ENCODE data around the gene RPL39L. TPM values are rescaled to one million over a fixed set of nuclear protein-coding genes. Genes with fewer than 3 reads are reported as not detected.

Gene RPL39L
- total RNA-seq, 4 donors from 2014 or later: 5.4 to 8.9 (median 7.4) TPM

DNA sequence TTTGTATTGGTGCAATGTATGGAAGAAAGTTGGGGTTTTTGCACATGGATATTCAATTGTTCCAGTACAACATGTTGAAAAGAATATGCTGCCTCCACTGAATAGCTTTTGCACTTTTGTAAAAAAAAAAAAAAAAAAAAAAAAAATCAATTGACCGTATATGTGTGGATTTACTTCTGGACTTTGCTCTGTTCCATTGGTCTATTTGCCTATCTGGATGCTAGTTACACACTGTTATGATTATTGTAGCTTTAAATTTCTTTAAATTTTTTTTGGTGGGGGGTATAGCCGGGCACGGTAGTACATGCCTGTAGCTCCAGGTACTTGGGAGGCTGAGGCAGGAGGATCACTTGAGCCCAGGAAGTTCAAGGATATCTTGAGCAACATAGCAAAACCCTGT is 52.5 kb downstream of the RPL39L start:
- peaks cover 0 to 9% (median 0%) of the 10 kb centered on the region in 3 donors for H3K4me1 ChIP-seq
- no peak overlapping the region for H3K4me3 ChIP-seq
- WGBS, 2 donors (ENCODE audit: low coverage in 1 of 2): 95 to 100% methylated on average over 1 to 3 of the region's 3 CpGs
- peaks cover 0 to 24% (median 0%) of the 10 kb centered on the region in 3 donors for H3K9me3 ChIP-seq
- no peaks in the 10 kb centered on the region for H3K27me3 ChIP-seq
- ATAC-seq: no peak
- no peaks in the 10 kb centered on the region for H3K36me3 ChIP-seq
- H3K27ac ChIP-seq: no peak overlapping the region
- no peak for TF ChIP-seq EP300 (IDR thresholded peaks at IDR 0.05)
- TF ChIP-seq, protein P1, sequence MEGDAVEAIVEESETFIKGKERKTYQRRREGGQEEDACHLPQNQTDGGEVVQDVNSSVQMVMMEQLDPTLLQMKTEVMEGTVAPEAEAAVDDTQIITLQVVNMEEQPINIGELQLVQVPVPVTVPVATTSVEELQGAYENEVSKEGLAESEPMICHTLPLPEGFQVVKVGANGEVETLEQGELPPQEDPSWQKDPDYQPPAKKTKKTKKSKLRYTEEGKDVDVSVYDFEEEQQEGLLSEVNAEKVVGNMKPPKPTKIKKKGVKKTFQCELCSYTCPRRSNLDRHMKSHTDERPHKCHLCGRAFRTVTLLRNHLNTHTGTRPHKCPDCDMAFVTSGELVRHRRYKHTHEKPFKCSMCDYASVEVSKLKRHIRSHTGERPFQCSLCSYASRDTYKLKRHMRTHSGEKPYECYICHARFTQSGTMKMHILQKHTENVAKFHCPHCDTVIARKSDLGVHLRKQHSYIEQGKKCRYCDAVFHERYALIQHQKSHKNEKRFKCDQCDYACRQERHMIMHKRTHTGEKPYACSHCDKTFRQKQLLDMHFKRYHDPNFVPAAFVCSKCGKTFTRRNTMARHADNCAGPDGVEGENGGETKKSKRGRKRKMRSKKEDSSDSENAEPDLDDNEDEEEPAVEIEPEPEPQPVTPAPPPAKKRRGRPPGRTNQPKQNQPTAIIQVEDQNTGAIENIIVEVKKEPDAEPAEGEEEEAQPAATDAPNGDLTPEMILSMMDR (IDR thresholded peaks at IDR 0.05): no peak
- no peak for TF ChIP-seq POLR2AphosphoS5 (IDR thresholded peaks at IDR 0.05)
- no peak for TF ChIP-seq POLR2A (IDR thresholded peaks at IDR 0.05)

DNA sequence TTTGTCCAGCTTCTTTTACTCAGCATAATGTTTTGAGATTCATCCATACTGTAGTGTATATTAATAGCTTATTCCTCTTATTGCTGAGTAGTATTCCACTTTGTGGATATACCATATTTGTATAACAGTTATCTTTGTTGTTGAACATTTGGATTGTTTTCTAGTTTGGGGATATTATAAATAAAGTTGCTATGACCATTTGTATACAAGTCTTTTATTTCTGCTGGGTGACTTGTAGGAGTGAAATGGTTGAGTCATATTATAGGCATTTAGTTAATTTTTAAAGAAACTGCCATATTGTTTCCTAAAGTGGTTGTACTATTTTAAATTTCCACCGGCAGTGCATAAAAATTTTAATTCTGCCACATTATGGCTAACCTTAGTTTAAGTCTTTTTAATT is 53.4 kb downstream of the RPL39L start:
- 100% methylated on average over 1 of the region's 1 CpG for WGBS, 2 donors (ENCODE audit: low coverage in 1 of 2)
- no peak for ATAC-seq
- Histone ChIP-seq H3K4me3 (no peak overlapping the region), H3K9me3 (peaks cover 0 to 24% (median 0%) of the 10 kb centered on the region in 3 donors), H3K27ac (no peak overlapping the region), H3K27me3 (no peaks in the 10 kb centered on the region), H3K4me1 (peaks cover 0 to 9% (median 0%) of the 10 kb centered on the region in 3 donors), H3K36me3 (no peaks in the 10 kb centered on the region)
- TF ChIP-seq POLR2AphosphoS5 (IDR thresholded peaks at IDR 0.05) (no peak), EP300 (IDR thresholded peaks at IDR 0.05) (no peak), POLR2A (IDR thresholded peaks at IDR 0.05) (no peak)
- TF ChIP-seq, protein P1 (IDR thresholded peaks at IDR 0.05): no peak

DNA sequence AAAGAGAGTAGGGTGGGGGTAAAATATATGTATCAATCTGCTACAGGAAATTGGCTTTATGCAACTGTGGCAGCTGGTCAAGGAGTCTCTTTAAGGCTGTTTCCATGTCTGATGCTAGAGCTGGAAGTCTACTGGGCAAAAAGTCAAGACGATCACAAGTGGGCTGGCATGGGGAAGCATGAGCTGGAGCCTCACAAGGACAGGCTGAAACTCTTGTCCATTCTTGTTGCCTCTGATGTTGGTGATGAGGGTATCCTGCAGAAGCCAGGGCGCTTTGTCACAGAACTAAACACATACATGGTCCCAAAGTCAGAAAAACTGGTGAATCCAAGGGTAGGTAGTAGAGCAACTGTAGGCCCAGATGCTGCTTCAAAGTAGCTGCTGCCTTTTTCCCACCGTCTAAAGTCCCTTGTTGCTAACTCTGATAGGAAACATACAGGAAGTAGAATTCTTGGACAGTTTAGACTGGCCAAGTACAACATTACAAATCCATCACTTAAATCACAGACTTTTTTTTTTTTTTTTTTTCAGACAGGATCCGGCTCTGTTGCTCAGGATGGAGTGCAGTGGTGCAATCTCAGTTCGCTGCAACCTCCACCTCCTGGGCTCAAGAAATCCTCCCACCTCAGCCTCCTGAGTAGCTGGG is 54.2 kb downstream of the RPL39L start:
- WGBS, 2 donors (ENCODE audit: low coverage in 1 of 2): 56 to 61% methylated on average over 3 to 5 of the region's 5 CpGs
- ATAC-seq: peak; percentile 19
- H3K27ac ChIP-seq: no peak overlapping the region

DNA sequence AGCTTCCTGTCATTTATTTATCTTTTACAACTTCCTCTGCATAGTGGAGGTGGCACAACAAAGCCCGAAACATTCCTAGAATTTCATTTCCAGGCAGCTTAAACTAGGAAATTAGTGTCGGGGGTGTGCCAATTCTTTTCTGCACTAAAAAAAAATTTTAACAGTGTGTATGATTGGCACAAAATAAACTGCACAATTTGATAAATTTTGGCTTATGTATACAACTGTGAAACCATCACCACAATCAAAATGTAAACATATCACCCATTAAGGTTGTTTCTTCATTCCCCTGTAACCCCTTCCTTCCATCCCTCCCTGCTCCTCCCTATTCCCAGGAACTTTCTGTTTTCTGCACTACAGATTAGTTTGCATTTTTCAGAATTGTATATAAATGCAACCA is 54.7 kb downstream of the RPL39L start:
- H3K27me3 ChIP-seq: no peaks in the 10 kb centered on the region
- no peak overlapping the region for H3K27ac ChIP-seq
- WGBS, 2 donors (ENCODE audit: low coverage in 1 of 2): 34 to 54% methylated on average over 2 of the region's 2 CpGs
- TF ChIP-seq POLR2A (IDR thresholded peaks at IDR 0.05) (no peak), EP300 (IDR thresholded peaks at IDR 0.05) (no peak), POLR2AphosphoS5 (IDR thresholded peaks at IDR 0.05) (no peak)
- TF ChIP-seq, protein P1 (IDR thresholded peaks at IDR 0.05): no peak
- no peak overlapping the region for H3K4me3 ChIP-seq
- H3K4me1 ChIP-seq: peaks cover 0 to 9% (median 0%) of the 10 kb centered on the region in 3 donors
- peaks cover 0 to 24% (median 0%) of the 10 kb centered on the region in 3 donors for H3K9me3 ChIP-seq
- ATAC-seq: no peak
- H3K36me3 ChIP-seq: no peaks in the 10 kb centered on the region

More for the DNA sequence above, 54.2 kb downstream of the RPL39L start:
- no peaks in the 10 kb centered on the region for H3K27me3 ChIP-seq
- peaks cover 0 to 24% (median 0%) of the 10 kb centered on the region in 3 donors for H3K9me3 ChIP-seq
- no peaks in the 10 kb centered on the region for H3K36me3 ChIP-seq
- peaks cover 0 to 9% (median 0%) of the 10 kb centered on the region in 3 donors for H3K4me1 ChIP-seq
- TF ChIP-seq POLR2AphosphoS5 (IDR thresholded peaks at IDR 0.05) (no peak), EP300 (IDR thresholded peaks at IDR 0.05) (no peak)
- TF ChIP-seq, protein P1 (IDR thresholded peaks at IDR 0.05): no peak
- no peak overlapping the region for H3K4me3 ChIP-seq

DNA sequence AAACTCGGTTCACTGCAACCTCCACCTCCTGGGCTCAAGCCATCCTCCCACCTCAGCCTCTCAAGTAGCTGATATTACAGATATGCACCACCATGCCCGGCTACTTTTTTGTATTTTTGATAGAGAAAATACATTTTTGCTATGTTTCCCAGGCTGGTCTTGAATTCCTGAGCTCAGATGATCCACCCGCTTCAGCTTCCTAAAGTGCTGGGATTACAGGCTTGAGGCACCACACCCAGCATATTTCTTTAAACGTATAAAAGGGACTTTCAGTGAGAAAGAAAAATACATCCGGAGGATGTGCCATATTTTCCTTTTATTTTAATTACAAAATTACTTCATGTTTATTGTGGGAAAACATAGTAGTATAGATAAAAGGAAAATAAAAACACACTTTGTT is 55.2 kb downstream of the RPL39L start:
- no peak overlapping the region for H3K4me3 ChIP-seq
- TF ChIP-seq EP300 (IDR thresholded peaks at IDR 0.05): no peak
- no peak for TF ChIP-seq POLR2A (IDR thresholded peaks at IDR 0.05)
- TF ChIP-seq, protein P1 (IDR thresholded peaks at IDR 0.05): no peak
- no peak for TF ChIP-seq POLR2AphosphoS5 (IDR thresholded peaks at IDR 0.05)
- peaks cover 0 to 9% (median 0%) of the 10 kb centered on the region in 3 donors for H3K4me1 ChIP-seq
- H3K9me3 ChIP-seq: peaks cover 0 to 21% (median 0%) of the 10 kb centered on the region in 3 donors
- H3K27me3 ChIP-seq: no peaks in the 10 kb centered on the region
- 57 to 60% methylated on average over 1 to 5 of the region's 5 CpGs for whole genome bisulfite sequencing, 2 donors (ENCODE audit: low coverage in 1 of 2)
- no peak overlapping the region for H3K27ac ChIP-seq
- ATAC-seq: no peak
- no peaks in the 10 kb centered on the region for H3K36me3 ChIP-seq
